ENCODE measurements around the gene DNM3.
"Not testable (repeated sequence)": the region's sequence is repeated elsewhere in the genome, so short reads cannot be mapped to it uniquely, and the experiment has no call there.

The DNM3 gene

GRCh38 chr1:172004671-172005070, 163.4 kb downstream of the DNM3 start:
- H3K4me3 ChIP-seq (ENCODE audit: low read length): no peak overlapping the region
- no peak for DNase-seq (ENCODE audit: low read depth)
- TF ChIP-seq CTCF (conservative IDR thresholded peaks at IDR 0.05; ENCODE audit: low read length): no peak

GRCh38 chr1:172005856-172006255, 164.6 kb downstream of the DNM3 start:
- peak; percentile 50 for DNase-seq (ENCODE audit: low read depth)
- no peak overlapping the region for H3K4me3 ChIP-seq (ENCODE audit: low read length)
- TF ChIP-seq CTCF (conservative IDR thresholded peaks at IDR 0.05; ENCODE audit: low read length): no peak

DNA sequence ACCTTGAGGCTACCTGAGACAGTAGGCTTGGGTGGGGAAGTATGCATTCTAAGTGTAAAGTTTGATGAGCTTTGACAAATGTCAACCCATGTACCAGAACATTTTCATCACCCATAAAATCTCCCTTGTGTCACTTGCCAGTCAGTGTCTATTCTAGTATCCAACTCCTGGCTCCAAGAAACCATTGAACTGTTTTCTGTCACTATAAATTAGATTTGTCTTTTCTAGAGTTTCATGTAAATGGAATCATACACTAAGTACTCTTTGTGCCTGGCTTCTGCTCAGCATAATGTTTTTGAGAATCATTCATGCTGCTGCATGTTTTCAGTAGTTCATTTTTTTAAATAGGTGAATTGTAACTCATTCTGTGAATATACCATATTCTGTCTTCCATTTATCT, 165.4 kb downstream of the DNM3 start:
- no peak for DNase-seq (ENCODE audit: low read depth)
- H3K4me3 ChIP-seq (ENCODE audit: low read length): no peak overlapping the region
- TF ChIP-seq CTCF (conservative IDR thresholded peaks at IDR 0.05; ENCODE audit: low read length): no peak

GRCh38 chr1:172018727-172019311, 177.5 kb downstream of the DNM3 start:
- no peak overlapping the region for H3K4me3 ChIP-seq (ENCODE audit: low read length)
- no peak for TF ChIP-seq CTCF (conservative IDR thresholded peaks at IDR 0.05; ENCODE audit: low read length)
- no peak for DNase-seq (ENCODE audit: low read depth)

DNA sequence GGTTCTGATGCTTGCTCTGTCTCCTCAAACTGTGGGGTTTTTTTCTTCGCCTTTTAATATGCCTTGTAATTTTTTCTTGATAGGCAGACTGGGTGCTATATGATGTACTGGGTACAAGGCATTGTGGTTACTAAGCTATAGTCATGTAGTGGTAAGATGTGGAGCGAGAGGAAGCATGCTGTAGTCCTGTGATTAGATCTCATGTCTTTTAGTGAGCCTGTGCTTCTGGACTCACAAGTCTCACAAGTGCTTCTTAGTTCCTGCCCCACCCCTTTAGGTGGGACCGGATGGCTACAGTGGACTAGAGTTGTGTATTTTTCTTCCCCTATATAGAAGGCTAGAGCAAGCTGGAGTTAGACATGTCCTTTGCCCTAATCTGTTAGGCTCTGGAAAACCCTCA, 178.7 kb downstream of the DNM3 start:
- DNase-seq (ENCODE audit: low read depth): no peak
- no peak for TF ChIP-seq CTCF (conservative IDR thresholded peaks at IDR 0.05; ENCODE audit: low read length)
- H3K4me3 ChIP-seq (ENCODE audit: low read length): no peak overlapping the region

DNA sequence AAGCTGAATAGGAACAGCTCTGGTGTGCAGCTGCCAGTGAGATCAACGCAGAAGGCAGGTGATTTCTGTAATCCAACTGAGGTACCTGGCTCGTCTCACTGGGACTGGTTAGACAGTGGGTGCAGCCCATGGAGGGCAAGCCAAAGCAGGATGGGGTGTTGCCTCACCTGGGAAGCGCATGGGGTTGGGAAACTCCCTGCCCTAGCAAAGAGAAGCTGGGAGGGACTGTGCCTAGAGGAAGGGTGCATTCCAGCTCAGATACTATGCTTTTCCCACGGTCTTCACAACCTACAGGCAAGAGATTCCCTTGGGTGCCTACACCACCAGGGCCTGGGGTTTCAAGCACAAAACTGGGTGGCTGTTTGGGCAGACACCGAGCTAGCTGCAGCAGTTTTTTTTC, 183.2 kb downstream of the DNM3 start:
- no peak for DNase-seq (ENCODE audit: low read depth)
- no peak for TF ChIP-seq CTCF (conservative IDR thresholded peaks at IDR 0.05; ENCODE audit: low read length)
- H3K4me3 ChIP-seq (ENCODE audit: low read length): no peak overlapping the region

DNA sequence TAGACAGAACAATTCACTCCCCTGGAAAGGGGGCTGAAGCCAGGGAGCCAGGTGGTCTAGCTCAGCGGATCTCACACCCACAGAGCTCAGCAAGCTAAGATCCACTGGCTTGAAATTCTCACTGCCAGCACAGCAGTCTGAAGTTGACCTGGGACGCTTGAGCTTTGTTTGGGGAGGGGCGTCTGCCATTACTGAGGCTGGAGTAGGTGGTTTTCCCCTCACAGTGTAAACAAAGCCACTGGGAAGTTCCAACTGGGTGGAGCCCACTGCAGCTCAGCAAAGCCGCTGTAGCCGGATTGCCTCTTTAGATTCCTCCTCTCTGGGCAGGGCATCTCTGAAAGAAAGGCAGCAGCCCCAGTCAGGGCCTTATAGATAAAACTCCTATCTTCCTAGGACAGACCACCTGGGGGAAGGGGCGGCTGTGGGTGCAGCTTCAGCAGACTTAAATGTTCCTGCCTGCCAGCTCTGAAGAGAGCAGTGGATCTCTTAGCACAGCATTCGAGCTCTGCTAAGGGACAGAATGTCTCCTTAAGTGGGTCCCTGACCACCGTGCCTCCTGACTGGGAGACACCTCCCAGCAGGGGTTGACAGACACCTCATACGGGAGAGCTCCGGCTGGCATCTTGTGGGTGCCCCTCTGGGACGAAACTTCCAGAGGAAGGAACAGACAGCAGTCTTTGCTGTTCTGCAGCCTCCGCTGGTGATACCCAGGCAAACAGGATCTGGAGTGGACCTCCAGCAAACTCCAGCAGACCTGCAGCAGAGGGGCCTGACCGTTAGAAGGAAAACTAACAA, 183.8 kb downstream of the DNM3 start:
- not testable (repeated sequence) for DNase-seq (ENCODE audit: low read depth)

More for the DNA sequence above, 183.8 kb downstream of the DNM3 start:
- H3K4me3 ChIP-seq (ENCODE audit: low read length): not testable (repeated sequence)

All from AG10803 (cell line).